Measurements from ENCODE around the gene CCNYL1. TPM values are rescaled to one million over a fixed set of nuclear protein-coding genes. Genes with fewer than 3 reads are reported as not detected.

CCNYL1 gene
- polyA plus RNA-seq, 3 donors, result 4.1 to 10.6 (median 4.6) TPM

DNA sequence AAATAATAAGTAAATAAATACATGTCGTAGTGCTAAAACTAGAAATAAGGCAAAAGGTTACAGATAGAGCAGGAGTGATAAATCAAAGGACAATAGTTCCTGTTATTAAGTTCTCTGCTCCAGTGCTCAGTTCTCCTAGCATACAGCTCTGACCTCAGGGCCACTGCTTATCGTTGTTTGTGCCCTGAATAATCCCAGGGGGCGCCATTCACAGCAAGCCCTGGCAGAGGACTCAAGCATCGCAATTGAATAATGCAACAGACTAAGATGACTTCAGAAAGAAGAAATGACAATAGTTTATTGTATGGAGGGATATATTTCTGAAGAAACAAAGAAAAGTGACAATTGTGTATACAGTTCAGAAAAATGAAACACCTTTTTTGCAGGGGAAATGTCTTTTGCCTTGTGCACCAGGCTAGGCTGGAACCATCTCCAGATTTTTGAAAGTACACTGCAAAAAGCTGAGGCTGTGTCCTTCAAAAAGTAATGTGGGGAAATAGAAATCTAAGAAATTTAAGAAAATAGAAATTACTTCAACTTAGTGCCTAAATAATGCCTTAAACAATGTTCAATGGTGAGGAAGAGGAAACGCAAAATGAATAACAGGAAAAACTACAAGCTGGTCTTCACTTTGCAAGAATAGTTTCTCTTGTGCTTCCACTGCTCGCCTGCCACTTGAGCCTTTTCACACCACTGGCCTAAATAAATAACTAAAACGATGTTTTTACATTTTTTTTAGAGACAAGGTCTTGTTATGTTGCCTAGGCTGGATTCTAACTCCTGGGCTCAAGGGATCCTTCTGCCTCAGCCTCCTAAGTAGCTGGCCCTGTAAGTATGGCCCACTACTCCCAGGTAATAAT is 19.0 kb upstream of the CCNYL1 start:
- no peak overlapping the region for H2AFZ ChIP-seq (ENCODE audit: insufficient read depth, low read depth, low read length, poor library complexity, severe bottlenecking)
- H3K4me1 ChIP-seq (ENCODE audit: control insufficient read depth in 1 of 2, insufficient read depth in 2 of 2, low read length in 2 of 2), result peaks cover 25 to 26% of the 10 kb centered on the region in 2 donors

DNA sequence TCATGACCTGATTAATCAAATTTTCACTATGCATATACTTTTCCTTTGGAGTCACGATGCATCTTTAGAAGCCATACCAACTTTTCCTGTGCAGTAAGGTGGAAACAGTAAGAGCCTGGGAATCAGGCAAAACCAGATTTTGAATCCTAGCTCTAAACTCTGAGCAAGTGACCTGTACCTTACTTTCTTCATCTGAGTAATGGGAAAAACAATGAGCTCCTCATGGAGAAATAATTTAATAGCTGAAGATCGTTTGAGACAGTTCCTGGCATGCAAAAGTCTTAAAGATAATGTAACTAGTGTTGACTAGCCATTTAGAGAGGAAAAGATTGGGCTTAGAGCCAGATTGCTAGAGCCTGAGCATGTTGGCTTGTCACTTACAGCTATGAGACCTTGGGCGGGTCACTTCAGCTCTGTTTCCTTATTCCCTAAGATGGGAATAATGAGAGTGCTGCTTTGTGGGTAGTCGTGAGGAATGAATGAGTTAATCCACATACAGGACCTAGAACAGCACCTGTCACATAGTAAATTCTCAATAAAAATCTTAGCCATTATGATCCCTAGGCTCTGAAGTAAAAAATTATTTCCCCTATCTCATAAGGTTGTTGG is 17.7 kb upstream of the CCNYL1 start:
- no peak overlapping the region for H2AFZ ChIP-seq (ENCODE audit: insufficient read depth, low read depth, low read length, poor library complexity, severe bottlenecking)
- no peak overlapping the region for H3K4me3 ChIP-seq (replicated peaks in 1 of 3; ENCODE audit: low read depth in 2 of 3, low read length in 3 of 3)
- no peaks in the 10 kb centered on the region for H3K27me3 ChIP-seq (ENCODE audit: control insufficient read depth in 2 of 2, insufficient read depth in 2 of 2, low read length in 2 of 2)
- Mint-ChIP-seq H3K27me3 (ENCODE audit: low read depth in 3 of 3) (peaks cover 0 to 2% (median 0%) of the 10 kb centered on the region in 3 donors), H3K27ac (no peak overlapping the region), H3K36me3 (peaks cover 0 to 2% of the 10 kb centered on the region in 2 donors), H3K9me3 (peaks cover 0 to 5% (median 0%) of the 10 kb centered on the region in 7 donors), H3K4me1 (peaks cover 59% of the 10 kb centered on the region), H3K4me3 (no peak overlapping the region)
- DNase-seq, result no peak
- 100% methylated on average over 1 of the region's 4 CpGs for WGBS (ENCODE audit: insufficient coverage)
- no peak overlapping the region for H3K9ac ChIP-seq (ENCODE audit: insufficient read depth, low read length, poor library complexity, severe bottlenecking)
- no peak overlapping the region for H3K27ac ChIP-seq (ENCODE audit: low read depth in 1 of 2, low read length in 2 of 2)
- intact Hi-C loops (cut with micrococcal nuclease), result no loop called here
- H3K9me3 ChIP-seq (replicated peaks in 1 of 2; ENCODE audit: control insufficient read depth in 1 of 2, insufficient read depth in 1 of 2, low read length in 2 of 2), result no peaks in the 10 kb centered on the region
- TF ChIP-seq, protein P1, sequence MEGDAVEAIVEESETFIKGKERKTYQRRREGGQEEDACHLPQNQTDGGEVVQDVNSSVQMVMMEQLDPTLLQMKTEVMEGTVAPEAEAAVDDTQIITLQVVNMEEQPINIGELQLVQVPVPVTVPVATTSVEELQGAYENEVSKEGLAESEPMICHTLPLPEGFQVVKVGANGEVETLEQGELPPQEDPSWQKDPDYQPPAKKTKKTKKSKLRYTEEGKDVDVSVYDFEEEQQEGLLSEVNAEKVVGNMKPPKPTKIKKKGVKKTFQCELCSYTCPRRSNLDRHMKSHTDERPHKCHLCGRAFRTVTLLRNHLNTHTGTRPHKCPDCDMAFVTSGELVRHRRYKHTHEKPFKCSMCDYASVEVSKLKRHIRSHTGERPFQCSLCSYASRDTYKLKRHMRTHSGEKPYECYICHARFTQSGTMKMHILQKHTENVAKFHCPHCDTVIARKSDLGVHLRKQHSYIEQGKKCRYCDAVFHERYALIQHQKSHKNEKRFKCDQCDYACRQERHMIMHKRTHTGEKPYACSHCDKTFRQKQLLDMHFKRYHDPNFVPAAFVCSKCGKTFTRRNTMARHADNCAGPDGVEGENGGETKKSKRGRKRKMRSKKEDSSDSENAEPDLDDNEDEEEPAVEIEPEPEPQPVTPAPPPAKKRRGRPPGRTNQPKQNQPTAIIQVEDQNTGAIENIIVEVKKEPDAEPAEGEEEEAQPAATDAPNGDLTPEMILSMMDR (IDR thresholded peaks at IDR 0.05), result no peak
- no peaks in the 10 kb centered on the region for H3K36me3 ChIP-seq (replicated peaks in 1 of 2; ENCODE audit: control insufficient read depth in 1 of 2, insufficient read depth in 2 of 2, low read length in 2 of 2)
- H3K79me2 ChIP-seq (ENCODE audit: insufficient read depth, low read length), result no peaks in the 10 kb centered on the region
- H3K4me1 ChIP-seq (ENCODE audit: control insufficient read depth in 1 of 2, insufficient read depth in 2 of 2, low read length in 2 of 2), result peaks cover 37 to 39% of the 10 kb centered on the region in 2 donors
- no peaks in the 10 kb centered on the region for H4K20me1 ChIP-seq (ENCODE audit: insufficient read depth, low read length)
- H3K4me2 ChIP-seq (replicated peaks; ENCODE audit: extremely low read depth, low read length, poor library complexity, severe bottlenecking), result no peak overlapping the region

More for the DNA sequence above, 19.0 kb upstream of the CCNYL1 start:
- Histone ChIP-seq H4K20me1 (ENCODE audit: insufficient read depth, low read length) (no peaks in the 10 kb centered on the region), H3K27ac (ENCODE audit: low read depth in 1 of 2, low read length in 2 of 2) (peak overlapping the region; percentile 54 to 74), H3K27me3 (ENCODE audit: control insufficient read depth in 2 of 2, insufficient read depth in 2 of 2, low read length in 2 of 2) (no peaks in the 10 kb centered on the region), H3K4me2 (replicated peaks; ENCODE audit: extremely low read depth, low read length, poor library complexity, severe bottlenecking) (peak overlapping the region; percentile 24), H3K9me3 (replicated peaks in 1 of 2; ENCODE audit: control insufficient read depth in 1 of 2, insufficient read depth in 1 of 2, low read length in 2 of 2) (no peaks in the 10 kb centered on the region), H3K4me3 (replicated peaks in 1 of 3; ENCODE audit: low read depth in 2 of 3, low read length in 3 of 3) (peak overlapping the region in 1 of 3 experiments; percentile 34), H3K79me2 (ENCODE audit: insufficient read depth, low read length) (no peaks in the 10 kb centered on the region), H3K36me3 (replicated peaks in 1 of 2; ENCODE audit: control insufficient read depth in 1 of 2, insufficient read depth in 2 of 2, low read length in 2 of 2) (no peaks in the 10 kb centered on the region), H3K9ac (ENCODE audit: insufficient read depth, low read length, poor library complexity, severe bottlenecking) (no peak overlapping the region)
- Mint-ChIP-seq H3K27me3 (ENCODE audit: low read depth in 3 of 3) (peaks cover 0 to under 1% (median 0%) of the 10 kb centered on the region in 3 donors), H3K4me1 (peaks cover 46% of the 10 kb centered on the region), H3K36me3 (peaks cover 0 to 2% of the 10 kb centered on the region in 2 donors), H3K4me3 (peak overlapping the region in 1 of 2 donors; percentile 21), H3K9me3 (peaks cover 0 to 2% (median 0%) of the 10 kb centered on the region in 7 donors), H3K27ac (peak overlapping the region; percentile 77 to 90 (median 86))
- TF ChIP-seq, protein P1 (IDR thresholded peaks at IDR 0.05), result peak; percentile 62
- 44% methylated on average over 4 of the region's 7 CpGs for WGBS (ENCODE audit: insufficient coverage)
- peak; percentile 60 to 76 (median 67) for DNase-seq
- intact Hi-C loops (cut with micrococcal nuclease), result no loop called here
